Small intestine (tissue), 7 donors: ENCODE measurements around the gene PFKM. TPM values are rescaled to one million over a fixed set of nuclear protein-coding genes. Genes with fewer than 3 reads are reported as not detected.

ENCODE experiments used
- DNase-seq, 2 donors: peaks; one replicate each; pipeline versions ENCODE4 v3.0.0 to v3.0.0-alpha.2; 2013
- FAIRE-seq: peaks from 2 replicates; lab custom pipeline; 2012; peaks lifted over from hg19 to GRCh38; lab: Jason Lieb, UNC
- H3K27ac ChIP-seq, 3 donors: one replicate each; pipeline ENCODE4 v1.5.1; 2013; ENCODE audit warnings: low read length in 2 of 3, mild to moderate bottlenecking in 2 of 3, control low read depth in 1 of 3, inconsistent platforms in 1 of 3, low read depth in 1 of 3, moderate library complexity in 1 of 3
- H3K27me3 ChIP-seq, 3 donors: one replicate each; pipeline ENCODE4 v1.6.1; 2013; ENCODE audit warnings: low read length in 3 of 3, inconsistent platforms in 1 of 3; ENCODE audit not compliant: control insufficient read depth in 3 of 3, insufficient read depth in 3 of 3
- H3K36me3 ChIP-seq, 3 donors: one replicate each; pipeline ENCODE4 v1.6.1; 2013; ENCODE audit warnings: low read length in 3 of 3, inconsistent platforms in 1 of 3, low read depth in 1 of 3, mild to moderate bottlenecking in 1 of 3, moderate library complexity in 1 of 3; ENCODE audit not compliant: control insufficient read depth in 3 of 3, insufficient read depth in 2 of 3
- H3K4me1 ChIP-seq, 3 donors: one replicate each; pipeline ENCODE4 v1.6.1; 2013; ENCODE audit warnings: low read length in 2 of 3, inconsistent platforms in 1 of 3, low read depth in 1 of 3, mild to moderate bottlenecking in 1 of 3, moderate library complexity in 1 of 3; ENCODE audit not compliant: control insufficient read depth in 3 of 3, insufficient read depth in 2 of 3
- H3K4me3 ChIP-seq, 3 donors: one replicate each; pipeline ENCODE4 v1.5.1; 2013; ENCODE audit warnings: low read length in 3 of 3, control low read depth in 1 of 3, inconsistent platforms in 1 of 3, low read depth in 1 of 3, mild to moderate bottlenecking in 1 of 3, moderate library complexity in 1 of 3
- H3K9me3 ChIP-seq, 2 donors: one replicate each; pipeline ENCODE4 v1.6.1; 2013; ENCODE audit warnings: low read depth in 1 of 2, low read length in 1 of 2; ENCODE audit not compliant: control insufficient read depth in 2 of 2, insufficient read depth in 1 of 2
- WGBS, 3 donors: extraction: QIAGEN DNeasy Blood & Tissue Kit; methylation state at CpG; one replicate each; pipeline ENCODE4 v1.1.7; 2013; 5-methylcytosine and 5-hydroxymethylcytosine counted together
- polyA plus RNA-seq, 4 donors: library from polyadenylated mRNA; stranded (reverse) in 3 of 4; unstranded in 1 of 4; fragments of 200-250 nt in 3 of 4; fragments of 120-200 nt in 1 of 4; gene quantifications; one replicate each; pipeline versions ENCODE4 v1.2.1 to v1.2.3, GENCODE V29; 2013
- donor health status: healthy with polysubstance abuse.
- donor health status: control.
- donor health status: control.
- donor health status: Bipolar disorder and iron deficiency.
- donor health status: healthy.

Gene PFKM
- polyA plus RNA-seq, 4 donors, result 11.3 to 34.3 (median 21.2) TPM

- WGBS, 3 donors, result 95 to 98% (median 97%) methylated on average over 5 of the region's 5 CpGs
- no peaks in the 10 kb centered on the region for H3K4me1 ChIP-seq
- FAIRE-seq (no peak), DNase-seq (no peak)
- no peak overlapping the region for H3K27ac ChIP-seq
- H3K27me3 ChIP-seq, result no peaks in the 10 kb centered on the region
- no peak overlapping the region for H3K4me3 ChIP-seq
- H3K9me3 ChIP-seq, result no peaks in the 10 kb centered on the region
- peaks cover 4 to 16% (median 8%) of the 10 kb centered on the region in 3 donors for H3K36me3 ChIP-seq
These were observed 40.3 kb upstream of the PFKM start for GRCh38 chr12:48078901-48079300.

DNA sequence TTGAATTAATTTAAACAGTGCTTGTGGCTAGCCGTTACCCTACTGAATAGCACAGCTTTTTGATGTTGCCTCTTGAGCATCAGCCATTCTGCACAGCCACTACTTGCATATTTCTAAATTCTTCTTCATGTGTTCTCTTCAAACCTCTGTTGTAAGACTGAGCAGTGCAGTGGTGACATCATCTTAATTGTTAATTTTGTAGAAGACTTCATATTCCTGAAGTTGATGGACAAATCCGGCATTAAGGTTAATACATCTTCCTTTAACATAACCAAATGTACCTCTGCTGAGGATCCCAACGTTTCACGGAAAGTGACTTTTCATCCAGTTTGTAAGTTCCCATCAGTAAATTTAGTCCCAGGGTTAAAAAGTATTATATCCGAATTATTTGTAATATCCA is 38.9 kb upstream of the PFKM start:
- no peaks in the 10 kb centered on the region for H3K27me3 ChIP-seq

DNA sequence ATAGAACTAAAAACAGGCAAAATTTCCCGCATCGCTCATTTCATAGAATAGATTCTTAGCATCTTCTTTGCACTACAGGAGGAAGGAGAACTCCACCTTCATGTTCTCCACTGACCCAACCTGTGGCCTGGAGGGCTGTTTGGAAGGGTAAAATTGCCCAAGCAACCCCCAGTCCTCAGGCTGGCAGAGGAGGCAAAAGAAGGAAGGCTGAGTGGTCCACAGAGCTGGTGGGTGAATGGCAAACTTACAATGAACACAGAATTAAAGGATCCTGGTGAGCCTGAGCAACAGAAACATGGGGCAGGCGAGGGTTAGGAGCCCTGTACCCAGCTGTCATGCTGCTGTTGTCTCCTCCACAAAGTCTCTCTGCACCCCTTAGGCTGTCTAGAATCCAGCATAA is 38.3 kb upstream of the PFKM start:
- DNase-seq (no peak), FAIRE-seq (no peak)
- WGBS, 3 donors, result 96 to 100% (median 100%) methylated on average over 3 of the region's 3 CpGs
- no peaks in the 10 kb centered on the region for H3K27me3 ChIP-seq
- no peaks in the 10 kb centered on the region for H3K9me3 ChIP-seq
- H3K27ac ChIP-seq, result no peak overlapping the region
- no peaks in the 10 kb centered on the region for H3K4me1 ChIP-seq
- H3K4me3 ChIP-seq, result no peak overlapping the region
- peaks cover 0 to 24% (median 7%) of the 10 kb centered on the region in 3 donors for H3K36me3 ChIP-seq

More for the DNA sequence above, 38.9 kb upstream of the PFKM start:
- no peak overlapping the region for H3K4me3 ChIP-seq
- no peak for FAIRE-seq
- peaks cover 0 to 22% (median 5%) of the 10 kb centered on the region in 3 donors for H3K36me3 ChIP-seq
- DNase-seq, result no peak
- H3K9me3 ChIP-seq, result no peaks in the 10 kb centered on the region
- H3K27ac ChIP-seq, result no peak overlapping the region
- H3K4me1 ChIP-seq, result no peaks in the 10 kb centered on the region
- WGBS, 3 donors, result 93 to 94% (median 94%) methylated on average over 5 of the region's 5 CpGs

DNA sequence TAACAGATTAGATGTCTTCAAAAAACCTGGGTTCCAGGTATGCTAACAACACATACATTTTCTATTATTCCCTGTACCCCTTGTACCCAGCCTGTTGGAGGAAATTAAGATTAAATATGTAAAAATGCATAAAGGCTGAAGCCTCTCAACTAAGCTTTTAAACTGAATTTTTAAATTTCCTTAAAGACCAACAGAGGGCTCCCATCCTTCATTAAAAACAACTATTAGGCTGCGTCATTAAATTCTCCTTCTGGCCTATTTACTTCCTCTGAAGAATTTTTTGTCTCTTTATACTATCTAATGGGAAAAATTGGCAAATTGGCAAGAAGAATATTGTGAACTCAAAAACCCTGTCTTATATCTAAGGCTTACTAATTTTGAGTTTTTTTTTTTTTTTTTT is 35.1 kb upstream of the PFKM start:
- Histone ChIP-seq H3K27me3 (no peaks in the 10 kb centered on the region), H3K27ac (no peak overlapping the region), H3K36me3 (peaks cover 5 to 28% (median 12%) of the 10 kb centered on the region in 3 donors), H3K4me1 (no peaks in the 10 kb centered on the region), H3K4me3 (no peak overlapping the region), H3K9me3 (no peaks in the 10 kb centered on the region)
- peak in 1 of 2 donors; percentile 6 for DNase-seq
- 51 to 71% (median 68%) methylated on average over 1 of the region's 1 CpG for WGBS, 3 donors
- peak; percentile 23 for FAIRE-seq

GRCh38 chr12:48084841-48085460 is 34.2 kb upstream of the PFKM start:
- H3K4me3 ChIP-seq, result no peak overlapping the region
- H3K9me3 ChIP-seq, result no peaks in the 10 kb centered on the region
- H3K4me1 ChIP-seq, result no peaks in the 10 kb centered on the region
- peaks cover 7 to 29% (median 13%) of the 10 kb centered on the region in 3 donors for H3K36me3 ChIP-seq
- WGBS, 3 donors, result 90 to 95% (median 91%) methylated on average over 12 of the region's 12 CpGs
- FAIRE-seq (no peak), DNase-seq (no peak)
- H3K27me3 ChIP-seq, result no peaks in the 10 kb centered on the region
- H3K27ac ChIP-seq, result no peak overlapping the region

DNA sequence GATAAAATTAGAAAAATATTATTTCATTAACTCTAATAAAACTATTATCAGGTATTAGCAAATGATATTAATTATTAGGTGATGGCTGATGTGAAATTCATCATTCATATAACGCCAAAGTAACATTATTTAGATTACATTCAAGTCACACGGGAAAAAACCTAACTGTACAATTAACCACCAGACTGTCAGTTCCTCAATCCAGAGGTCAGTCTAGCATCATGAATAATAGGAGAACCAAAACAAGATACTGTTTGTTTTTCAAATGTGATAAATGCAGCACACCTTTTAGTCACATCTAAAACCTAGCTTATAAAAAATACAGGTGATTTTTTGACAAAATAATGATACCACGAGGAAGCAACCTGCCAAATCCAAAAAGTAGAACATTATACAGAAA is 32.8 kb upstream of the PFKM start:
- H3K27me3 ChIP-seq, result no peaks in the 10 kb centered on the region
- 79 to 87% (median 81%) methylated on average over 3 of the region's 3 CpGs for WGBS, 3 donors
- peaks cover 7 to 33% (median 11%) of the 10 kb centered on the region in 3 donors for H3K36me3 ChIP-seq
- FAIRE-seq (no peak), DNase-seq (no peak)
- no peaks in the 10 kb centered on the region for H3K9me3 ChIP-seq
- H3K27ac ChIP-seq, result no peak overlapping the region
- H3K4me3 ChIP-seq, result no peak overlapping the region
- no peaks in the 10 kb centered on the region for H3K4me1 ChIP-seq

DNA sequence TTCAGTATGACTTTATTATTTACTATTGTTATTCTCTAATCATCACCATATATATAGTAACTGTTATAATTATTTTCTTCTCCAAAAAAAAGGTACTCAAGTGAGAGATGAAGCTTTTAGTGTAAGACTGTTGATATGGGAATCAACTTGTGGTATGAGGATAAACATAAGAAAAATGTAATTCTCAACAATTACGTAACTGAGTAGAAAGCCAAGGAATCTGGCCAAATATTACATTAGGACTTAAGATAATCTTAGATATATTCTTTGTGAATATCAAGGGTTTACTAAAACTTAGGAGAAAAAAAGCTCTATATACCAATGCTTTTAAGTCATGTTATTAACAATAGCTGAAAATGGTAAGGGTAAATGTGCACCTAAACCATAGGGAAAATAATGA is 26.6 kb upstream of the PFKM start:
- no peak for FAIRE-seq
- whole genome bisulfite sequencing, 3 donors, result 74 to 98% (median 89%) methylated on average over 1 of the region's 1 CpG
- Histone ChIP-seq H3K27ac (no peak overlapping the region), H3K36me3 (peaks cover 10 to 28% (median 12%) of the 10 kb centered on the region in 3 donors), H3K27me3 (no peaks in the 10 kb centered on the region), H3K4me1 (no peaks in the 10 kb centered on the region), H3K9me3 (no peaks in the 10 kb centered on the region), H3K4me3 (no peak overlapping the region)
- DNase-seq, result no peak

- 44 to 65% (median 59%) methylated on average over 4 of the region's 4 CpGs for WGBS, 3 donors
- FAIRE-seq, result no peak
These were observed 14.6 kb upstream of the PFKM start for GRCh38 chr12:48104531-48104930.

More at GRCh38 chr12:48104531-48104930, 14.6 kb upstream of the PFKM start:
- Histone ChIP-seq H3K9me3 (no peaks in the 10 kb centered on the region), H3K27ac (no peak overlapping the region), H3K4me1 (peaks cover 2 to 8% (median 8%) of the 10 kb centered on the region in 3 donors), H3K27me3 (no peaks in the 10 kb centered on the region), H3K4me3 (peak overlapping the region in 1 of 3 donors; percentile 94), H3K36me3 (peaks cover 0 to 1% (median 0%) of the 10 kb centered on the region in 3 donors)
- DNase-seq, result peak in 1 of 2 donors; percentile 8
